Activated CD8-positive, alpha-beta T cell treated with anti-CD3 and anti-CD28 coated beads, Interleukin-2, amount 10 ng/mL, durations not matched to agents 7 days and 5 days (primary cell): Measurements from ENCODE around the gene CNOT9. TPM values are rescaled to one million over a fixed set of nuclear protein-coding genes. Genes with fewer than 3 reads are reported as not detected.

Experiments used
- ATAC-seq: fragments of 150-1000 bp; cut with Tn5 transposase; one replicate; pipeline ENCODE4 v1.10.0; 2021; ENCODE audit warnings: moderate library complexity
- CTCF ChIA-PET: fragments of 350-600 bp; sonication (Branson Sonifier 250); formaldehyde crosslinking; loops from one replicate; lab custom pipeline; 2021; ENCODE audit warnings: antibody characterized with exemption; lab: Charles Lee
- POLR2A ChIA-PET: fragments of 350-600 bp; sonication (Branson Sonifier 250); formaldehyde crosslinking; loops from one replicate; lab custom pipeline; 2021; ENCODE audit warnings: antibody characterized with exemption; lab: Charles Lee
- DNase-seq: peaks from one replicate; pipeline ENCODE4 v3.0.0-alpha.2; 2020
- H3K27ac Mint-ChIP-seq: one replicate; pipeline ENCODE4 v1.8.0; 2021; ENCODE audit warnings: mild to moderate bottlenecking, mixed read lengths
- H3K27me3 Mint-ChIP-seq: one replicate; pipeline ENCODE4 v1.8.0; 2021; ENCODE audit warnings: low read depth, mixed read lengths
- H3K36me3 Mint-ChIP-seq: one replicate; pipeline ENCODE4 v1.8.0; 2021; ENCODE audit warnings: low read depth, mixed read lengths
- H3K4me1 Mint-ChIP-seq: one replicate; pipeline ENCODE4 v1.8.0; 2021; ENCODE audit warnings: low read depth, mixed read lengths
- H3K4me3 Mint-ChIP-seq: one replicate; pipeline ENCODE4 v1.8.0; 2021; ENCODE audit warnings: mild to moderate bottlenecking, mixed read lengths
- H3K9me3 Mint-ChIP-seq: one replicate; pipeline ENCODE4 v1.8.0; 2022; ENCODE audit warnings: mixed read lengths; ENCODE audit not compliant: insufficient read depth
- total RNA-seq, 2 experiments: library from RNA; stranded (reverse); gene quantifications; one replicate each; pipeline ENCODE4 v1.2.3, GENCODE V29; 2021

The CNOT9 gene
- total RNA-seq, 2 experiments from 2014 or later: 96.8 to 97.3 TPM

DNA sequence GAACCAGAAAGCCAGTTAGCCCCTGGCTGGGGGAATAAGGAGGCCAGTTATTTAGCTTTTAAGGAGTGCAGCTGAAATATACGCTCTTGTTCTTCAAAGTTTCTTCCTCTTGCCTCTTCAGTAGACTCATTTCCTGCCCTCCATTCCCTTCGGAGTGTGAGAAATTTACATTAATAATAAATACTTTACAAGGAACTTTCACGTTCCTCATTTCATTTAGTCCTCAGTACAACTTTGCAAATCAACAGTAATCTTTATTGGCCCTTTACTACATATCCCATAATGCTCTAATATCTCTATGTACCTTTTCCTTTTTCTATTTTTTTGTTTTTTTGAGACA lies 54.7 kb downstream of the CNOT9 start:
- H3K36me3 Mint-ChIP-seq: no peaks in the 10 kb centered on the region
- H3K9me3 Mint-ChIP-seq: no peaks in the 10 kb centered on the region
- H3K4me3 Mint-ChIP-seq: no peak overlapping the region
- ChIA-PET POLR2A (no interaction called here), CTCF (no interaction called here)
- DNase-seq (no peak), ATAC-seq (no peak)
- H3K27ac Mint-ChIP-seq: no peak overlapping the region
- H3K27me3 Mint-ChIP-seq: no peaks in the 10 kb centered on the region
- H3K4me1 Mint-ChIP-seq: no peaks in the 10 kb centered on the region

DNA sequence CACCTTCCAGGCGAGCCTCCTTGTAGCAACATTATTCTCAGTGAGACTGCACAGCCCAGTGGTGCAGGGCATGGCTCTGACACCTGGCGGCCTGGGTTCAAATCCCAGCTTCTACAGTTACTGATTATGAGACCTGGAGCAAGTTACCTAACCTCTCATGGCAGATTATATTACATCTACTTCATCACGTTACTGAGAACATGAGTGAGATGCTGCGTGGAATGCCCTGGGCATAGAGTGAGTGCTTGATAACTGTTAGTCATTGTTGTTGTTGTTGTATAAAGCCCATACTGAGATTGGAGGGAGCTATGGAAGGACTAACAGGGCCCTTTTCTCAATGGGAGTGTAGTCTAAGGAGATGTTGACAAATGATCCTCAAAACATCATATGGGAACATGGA lies 57.7 kb downstream of the CNOT9 start:
- ChIA-PET CTCF (interaction anchor here (1.5 kb wide), 1 partner anchor 84 kb away, joined by 4 read pairs; the partner anchor contains the start of gene TTLL4), POLR2A (no interaction called here)
- no peaks in the 10 kb centered on the region for H3K4me1 Mint-ChIP-seq
- ATAC-seq: no peak
- H3K9me3 Mint-ChIP-seq: no peaks in the 10 kb centered on the region
- H3K36me3 Mint-ChIP-seq: no peaks in the 10 kb centered on the region
- no peak for DNase-seq
- H3K4me3 Mint-ChIP-seq: no peak overlapping the region
- no peaks in the 10 kb centered on the region for H3K27me3 Mint-ChIP-seq
- H3K27ac Mint-ChIP-seq: no peak overlapping the region

GRCh38 chr2:218627939-218628338 lies 59.3 kb downstream of the CNOT9 start:
- Mint-ChIP-seq H3K36me3 (no peaks in the 10 kb centered on the region), H3K4me1 (no peaks in the 10 kb centered on the region), H3K27me3 (no peaks in the 10 kb centered on the region), H3K9me3 (no peaks in the 10 kb centered on the region), H3K27ac (no peak overlapping the region), H3K4me3 (no peak overlapping the region)
- DNase-seq (no peak), ATAC-seq (no peak)
- POLR2A ChIA-PET: interaction anchor here (0.6 to 0.7 kb wide), 2 partner anchors 44 to 63 kb away, joined by 3 read pairs; partner anchors contain the start of genes RNF25 and STK36
- CTCF ChIA-PET: no interaction called here

DNA sequence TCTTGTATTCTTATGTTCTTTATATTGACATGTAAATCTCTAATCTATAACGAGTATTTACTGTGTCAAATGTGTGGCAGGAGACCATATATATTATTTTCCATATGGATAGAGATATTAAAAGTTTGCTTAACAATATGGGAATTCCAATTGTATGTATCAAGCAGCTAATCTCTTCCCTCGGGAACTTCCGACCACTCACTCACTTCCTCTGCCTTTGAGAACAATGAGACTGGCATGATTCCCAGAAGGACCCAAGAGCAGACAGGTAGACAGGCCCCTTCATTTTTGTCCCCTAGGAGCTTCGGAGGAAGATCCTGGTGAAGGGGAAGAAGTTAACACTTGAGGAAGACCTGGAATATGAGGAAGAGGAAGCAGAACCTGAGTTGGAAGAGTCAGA lies 63.2 kb downstream of the CNOT9 start:
- no peak overlapping the region for H3K27ac Mint-ChIP-seq
- peaks cover 12% of the 10 kb centered on the region for H3K36me3 Mint-ChIP-seq
- no peak for ATAC-seq
- CTCF ChIA-PET: interaction anchor here (1.0 kb wide), 1 partner anchor 16 kb away, joined by 3 read pairs; no protein-coding TSS in a partner anchor
- H3K4me1 Mint-ChIP-seq: no peaks in the 10 kb centered on the region
- no peaks in the 10 kb centered on the region for H3K9me3 Mint-ChIP-seq
- POLR2A ChIA-PET: no interaction called here
- no peak overlapping the region for H3K4me3 Mint-ChIP-seq
- H3K27me3 Mint-ChIP-seq: no peaks in the 10 kb centered on the region
- no peak for DNase-seq

GRCh38 chr2:218635719-218636118 lies 67.1 kb downstream of the CNOT9 start:
- Mint-ChIP-seq H3K27ac (no peak overlapping the region), H3K36me3 (peaks cover 41% of the 10 kb centered on the region), H3K27me3 (no peaks in the 10 kb centered on the region), H3K4me1 (no peaks in the 10 kb centered on the region), H3K4me3 (no peak overlapping the region), H3K9me3 (no peaks in the 10 kb centered on the region)
- no peak for DNase-seq
- CTCF ChIA-PET: interaction anchor here (1.1 kb wide), 1 partner anchor 212 kb away, joined by 3 read pairs; no protein-coding TSS in a partner anchor
- POLR2A ChIA-PET: no interaction called here
- no peak for ATAC-seq

- no peak for DNase-seq
- Mint-ChIP-seq H3K4me1 (no peaks in the 10 kb centered on the region), H3K36me3 (peaks cover 52% of the 10 kb centered on the region), H3K4me3 (no peak overlapping the region), H3K27ac (no peak overlapping the region), H3K27me3 (no peaks in the 10 kb centered on the region), H3K9me3 (no peaks in the 10 kb centered on the region)
- ChIA-PET CTCF (no interaction called here), POLR2A (no interaction called here)
- no peak for ATAC-seq
These were observed 69.7 kb downstream of the CNOT9 start for GRCh38 chr2:218638372-218638771.

GRCh38 chr2:218642121-218642656 lies 73.5 kb downstream of the CNOT9 start:
- ATAC-seq (no peak), DNase-seq (no peak)
- Mint-ChIP-seq H3K27ac (no peak overlapping the region), H3K4me3 (no peak overlapping the region), H3K9me3 (no peaks in the 10 kb centered on the region), H3K4me1 (no peaks in the 10 kb centered on the region), H3K27me3 (no peaks in the 10 kb centered on the region), H3K36me3 (peaks cover 65% of the 10 kb centered on the region)
- ChIA-PET CTCF (no interaction called here), POLR2A (no interaction called here)

- DNase-seq: no peak
- Mint-ChIP-seq H3K4me1 (no peaks in the 10 kb centered on the region), H3K4me3 (no peak overlapping the region), H3K27ac (no peak overlapping the region), H3K36me3 (peaks cover 67% of the 10 kb centered on the region), H3K27me3 (no peaks in the 10 kb centered on the region), H3K9me3 (no peaks in the 10 kb centered on the region)
- ChIA-PET CTCF (no interaction called here), POLR2A (no interaction called here)
- ATAC-seq: no peak
These were observed 74.1 kb downstream of the CNOT9 start for GRCh38 chr2:218642786-218643185.

- no peak for ATAC-seq
- H3K27me3 Mint-ChIP-seq: no peaks in the 10 kb centered on the region
- CTCF ChIA-PET: interaction anchor here (0.6 kb wide), 1 partner anchor 162 kb away, joined by 5 read pairs; no protein-coding TSS in a partner anchor
- H3K27ac Mint-ChIP-seq: no peak overlapping the region
- POLR2A ChIA-PET: no interaction called here
- peaks cover 3% of the 10 kb centered on the region for H3K4me1 Mint-ChIP-seq
- DNase-seq: no peak
- H3K9me3 Mint-ChIP-seq: no peaks in the 10 kb centered on the region
- peaks cover 67% of the 10 kb centered on the region for H3K36me3 Mint-ChIP-seq
- H3K4me3 Mint-ChIP-seq: no peak overlapping the region
These were observed 75.2 kb downstream of the CNOT9 start for GRCh38 chr2:218643751-218644310.

- Mint-ChIP-seq H3K27me3 (no peaks in the 10 kb centered on the region), H3K4me1 (peaks cover 3% of the 10 kb centered on the region), H3K36me3 (peaks cover 68% of the 10 kb centered on the region), H3K9me3 (no peaks in the 10 kb centered on the region), H3K27ac (peak overlapping the region; percentile 22), H3K4me3 (no peak overlapping the region)
- ChIA-PET CTCF (interaction anchor here (1.3 kb wide), 1 partner anchor 203 kb away, joined by 3 read pairs; no protein-coding TSS in a partner anchor), POLR2A (no interaction called here)
- no peak for DNase-seq
- no peak for ATAC-seq
These were observed 76.1 kb downstream of the CNOT9 start for GRCh38 chr2:218644721-218645120.

- ATAC-seq: no peak
- Mint-ChIP-seq H3K27ac (no peak overlapping the region), H3K9me3 (no peaks in the 10 kb centered on the region), H3K27me3 (no peaks in the 10 kb centered on the region), H3K4me3 (no peak overlapping the region), H3K4me1 (peaks cover 3% of the 10 kb centered on the region), H3K36me3 (peaks cover 70% of the 10 kb centered on the region)
- ChIA-PET CTCF (interaction anchor here (1.3 kb wide), 1 partner anchor 203 kb away, joined by 3 read pairs; no protein-coding TSS in a partner anchor), POLR2A (no interaction called here)
- no peak for DNase-seq
These were observed 76.5 kb downstream of the CNOT9 start for GRCh38 chr2:218645126-218645525.
